HUES64 (cell line): Measurements from ENCODE around the gene ZFYVE28.

Experiments used
- H3K27ac ChIP-seq: 2 replicates; pipeline ENCODE4 v1.7.0; 2013; ENCODE audit warnings: low read depth, low read length, inconsistent platforms
- H3K27me3 ChIP-seq: 2 replicates; pipeline ENCODE4 v1.6.1; 2013; ENCODE audit warnings: mild to moderate bottlenecking, low read length; ENCODE audit not compliant: insufficient read depth
- H3K36me3 ChIP-seq: 2 replicates; pipeline ENCODE4 v1.6.1; 2013; ENCODE audit warnings: mild to moderate bottlenecking, low read length; ENCODE audit not compliant: insufficient read depth
- H3K4me1 ChIP-seq: 2 replicates; pipeline ENCODE4 v1.6.1; 2013; ENCODE audit warnings: mild to moderate bottlenecking, low read length, moderate library complexity; ENCODE audit not compliant: insufficient read depth
- H3K4me3 ChIP-seq: 2 replicates; pipeline ENCODE4 v1.5.1; 2013; ENCODE audit warnings: mild to moderate bottlenecking, low read length, moderate library complexity
- H3K9ac ChIP-seq: 2 replicates; pipeline ENCODE4 v1.6.1; 2013; ENCODE audit warnings: mild to moderate bottlenecking, low read depth, low read length
- H3K9me3 ChIP-seq: 2 replicates; pipeline ENCODE4 v1.6.1; 2013; ENCODE audit warnings: low read depth, low read length; ENCODE audit not compliant: insufficient read depth
- WGBS: fragments of 150-250, 120-280 bp; methylation state at CpG from one replicate; pipeline ENCODE4 v1.1.7; 2013; ENCODE audit warnings: missing lambda C conversion rate; 5-methylcytosine and 5-hydroxymethylcytosine counted together

ZFYVE28 gene

DNA sequence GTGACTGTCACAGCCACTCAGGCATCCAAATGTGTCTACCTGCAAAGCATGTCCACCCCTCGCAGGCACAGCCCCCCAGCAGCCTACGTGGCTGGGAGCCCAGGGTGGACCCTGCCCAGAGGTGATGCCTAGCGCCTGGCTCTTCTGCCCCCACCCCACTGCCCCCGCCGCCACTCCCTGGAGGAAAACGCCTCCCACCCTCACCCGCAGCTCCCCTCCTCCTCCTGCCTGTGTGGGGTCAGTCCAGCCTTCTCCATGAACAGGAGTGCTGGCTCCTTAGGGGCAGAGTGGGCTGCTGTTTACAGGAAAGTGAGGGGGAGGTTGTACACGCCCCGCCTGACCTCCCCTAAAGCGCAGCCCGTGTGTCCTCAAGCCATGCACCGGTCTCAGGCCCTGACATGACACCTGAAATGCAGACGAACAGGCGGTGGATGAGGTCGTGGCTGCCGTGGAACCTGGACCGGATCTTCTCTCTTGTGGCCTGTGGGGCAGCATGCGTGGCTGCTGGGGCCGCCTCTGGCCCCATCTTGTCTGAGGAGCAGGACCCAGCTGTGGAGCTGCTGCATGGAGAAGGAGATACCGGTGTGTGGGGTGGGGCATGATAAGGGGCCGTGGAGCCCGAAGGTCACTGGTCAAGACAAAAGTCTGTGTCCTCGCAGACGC is 144.7 kb downstream of the ZFYVE28 start:
- WGBS = 88% methylated on average over 24 of the region's 24 CpGs
- Histone ChIP-seq H3K27ac (no peak overlapping the region), H3K4me1 (peaks cover 7% of the 10 kb centered on the region; the same call in 1 of the 2 replicates), H3K9me3 (no peaks in the 10 kb centered on the region), H3K9ac (no peak overlapping the region), H3K36me3 (no peaks in the 10 kb centered on the region), H3K4me3 (no peak overlapping the region), H3K27me3 (no peaks in the 10 kb centered on the region)

DNA sequence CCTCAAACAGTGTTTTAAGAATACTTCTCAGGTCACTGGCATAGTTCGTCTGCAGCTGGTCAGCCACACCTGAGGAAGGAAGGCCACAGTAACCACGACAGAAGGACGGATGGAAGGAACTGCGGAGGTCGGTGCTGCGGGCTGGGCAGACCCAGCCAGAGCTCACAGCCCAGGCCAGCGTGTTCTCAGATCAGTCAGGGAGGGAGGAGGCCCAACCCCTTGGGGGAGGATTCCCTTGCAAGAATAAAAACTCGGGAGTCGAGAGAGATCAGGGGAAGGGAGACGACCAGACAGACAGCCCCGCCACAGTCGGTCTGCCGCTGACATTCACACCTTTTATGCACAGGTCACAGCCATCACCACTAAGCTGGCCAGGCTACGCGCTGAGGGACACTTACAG is 145.2 kb downstream of the ZFYVE28 start:
- H3K4me3 ChIP-seq = no peak overlapping the region
- H3K9ac ChIP-seq = no peak overlapping the region
- 86% methylated on average over 15 of the region's 15 CpGs for WGBS
- peaks cover 8% of the 10 kb centered on the region; the same call in 1 of the 2 replicates for H3K4me1 ChIP-seq
- H3K27me3 ChIP-seq = no peaks in the 10 kb centered on the region
- H3K27ac ChIP-seq = no peak overlapping the region
- no peaks in the 10 kb centered on the region for H3K9me3 ChIP-seq
- H3K36me3 ChIP-seq = no peaks in the 10 kb centered on the region

- H3K27me3 ChIP-seq = no peaks in the 10 kb centered on the region
- H3K4me3 ChIP-seq = no peak overlapping the region
- peaks cover 8% of the 10 kb centered on the region; the same call in 1 of the 2 replicates for H3K4me1 ChIP-seq
- WGBS = 93% methylated on average over 6 of the region's 6 CpGs
- no peaks in the 10 kb centered on the region for H3K36me3 ChIP-seq
- H3K9me3 ChIP-seq = no peaks in the 10 kb centered on the region
- no peak overlapping the region for H3K27ac ChIP-seq
- no peak overlapping the region for H3K9ac ChIP-seq
Measured at GRCh38 chr4:2272828-2273120, 145.7 kb downstream of the ZFYVE28 start.

GRCh38 chr4:2272026-2272827 is 146.2 kb downstream of the ZFYVE28 start:
- 90% methylated on average over 25 of the region's 25 CpGs for WGBS
- Histone ChIP-seq H3K4me3 (no peak overlapping the region), H3K36me3 (no peaks in the 10 kb centered on the region), H3K9ac (no peak overlapping the region), H3K9me3 (no peaks in the 10 kb centered on the region), H3K27me3 (no peaks in the 10 kb centered on the region), H3K4me1 (peaks cover 8% of the 10 kb centered on the region; the same call in 1 of the 2 replicates), H3K27ac (no peak overlapping the region)

GRCh38 chr4:2271279-2272025 is 147.0 kb downstream of the ZFYVE28 start:
- H3K9me3 ChIP-seq = no peaks in the 10 kb centered on the region
- H3K36me3 ChIP-seq = no peaks in the 10 kb centered on the region
- no peak overlapping the region for H3K4me3 ChIP-seq
- H3K27ac ChIP-seq = no peak overlapping the region
- 89% methylated on average over 27 of the region's 27 CpGs for WGBS
- H3K9ac ChIP-seq = no peak overlapping the region
- no peaks in the 10 kb centered on the region for H3K27me3 ChIP-seq
- H3K4me1 ChIP-seq = peaks cover 8% of the 10 kb centered on the region; the same call in 1 of the 2 replicates

DNA sequence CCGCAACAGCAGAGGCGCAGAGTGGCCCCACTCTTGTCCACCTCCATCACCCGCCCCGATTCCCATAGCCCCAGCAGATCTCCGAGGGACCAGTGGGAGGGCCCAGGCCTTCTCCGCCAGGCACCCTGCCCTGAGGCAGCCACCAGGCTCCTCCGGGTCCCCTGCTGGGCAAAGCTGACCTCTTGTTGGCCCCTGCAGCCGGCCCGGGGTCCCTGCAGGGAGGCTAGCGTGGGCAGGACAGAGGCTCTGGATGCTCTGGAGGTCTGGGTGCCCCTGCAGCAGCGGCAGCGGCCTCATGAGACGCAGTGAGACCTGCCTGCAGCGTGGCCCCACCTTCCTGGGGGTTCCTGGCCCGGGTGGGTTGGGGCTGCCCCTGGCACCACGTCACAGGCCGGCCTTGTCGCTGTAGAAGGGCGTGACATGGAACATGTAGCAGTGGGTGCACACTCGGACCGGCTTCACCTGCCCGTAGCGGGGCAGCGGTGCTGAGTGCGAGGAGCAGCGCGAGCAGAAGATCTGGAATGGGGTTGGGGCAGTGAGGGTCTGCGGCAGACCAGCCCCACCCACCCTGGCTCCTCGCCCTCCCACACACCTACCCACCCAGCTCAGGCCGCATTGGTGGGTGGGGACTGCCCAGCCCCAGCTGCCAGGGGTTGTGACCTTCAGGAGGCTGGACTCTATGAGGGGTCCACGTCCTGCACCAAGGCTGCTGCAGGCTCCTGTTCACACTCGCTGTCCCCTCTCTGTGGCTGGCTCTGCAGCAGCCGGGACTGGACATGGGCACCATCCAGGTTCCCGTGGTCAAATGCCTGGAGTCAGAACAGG is 147.9 kb downstream of the ZFYVE28 start:
- no peaks in the 10 kb centered on the region for H3K9me3 ChIP-seq
- no peaks in the 10 kb centered on the region for H3K36me3 ChIP-seq
- WGBS = 89% methylated on average over 33 of the region's 34 CpGs
- peaks cover 8% of the 10 kb centered on the region; the same call in 1 of the 2 replicates for H3K4me1 ChIP-seq
- no peak overlapping the region for H3K9ac ChIP-seq
- H3K27me3 ChIP-seq = no peaks in the 10 kb centered on the region
- H3K27ac ChIP-seq = no peak overlapping the region
- H3K4me3 ChIP-seq = no peak overlapping the region

DNA sequence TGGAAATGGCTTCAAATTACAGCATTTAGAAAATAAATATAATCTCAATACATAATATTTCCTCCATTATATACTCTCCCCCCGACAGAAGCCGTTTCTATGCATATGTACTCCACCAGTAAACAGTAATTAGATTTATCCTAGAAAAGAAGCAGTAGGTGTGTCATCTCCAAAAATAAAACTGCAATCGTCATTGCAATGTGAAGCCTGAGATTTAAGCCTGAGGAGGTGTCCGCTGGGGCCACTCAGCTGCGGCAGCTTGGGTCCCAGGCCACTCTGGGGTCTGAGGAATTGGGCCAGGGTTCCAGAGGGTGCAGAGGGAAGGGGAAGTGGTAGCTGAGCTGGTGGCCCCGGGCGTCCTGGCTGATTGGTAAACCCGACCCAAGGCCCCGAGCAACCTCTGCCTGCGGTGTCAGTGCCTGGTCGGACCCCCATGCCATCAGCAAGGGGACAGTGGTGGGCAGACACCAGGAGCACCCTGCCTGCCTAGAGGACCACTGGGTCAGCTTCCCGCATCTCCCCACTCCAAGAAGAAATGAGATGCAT is 148.8 kb downstream of the ZFYVE28 start:
- Histone ChIP-seq H3K36me3 (no peaks in the 10 kb centered on the region), H3K27ac (no peak overlapping the region), H3K4me3 (no peak overlapping the region), H3K9me3 (no peaks in the 10 kb centered on the region), H3K27me3 (no peaks in the 10 kb centered on the region), H3K9ac (no peak overlapping the region), H3K4me1 (peaks cover 8% of the 10 kb centered on the region; the same call in 1 of the 2 replicates)
- 87% methylated on average over 12 of the region's 12 CpGs for WGBS

DNA sequence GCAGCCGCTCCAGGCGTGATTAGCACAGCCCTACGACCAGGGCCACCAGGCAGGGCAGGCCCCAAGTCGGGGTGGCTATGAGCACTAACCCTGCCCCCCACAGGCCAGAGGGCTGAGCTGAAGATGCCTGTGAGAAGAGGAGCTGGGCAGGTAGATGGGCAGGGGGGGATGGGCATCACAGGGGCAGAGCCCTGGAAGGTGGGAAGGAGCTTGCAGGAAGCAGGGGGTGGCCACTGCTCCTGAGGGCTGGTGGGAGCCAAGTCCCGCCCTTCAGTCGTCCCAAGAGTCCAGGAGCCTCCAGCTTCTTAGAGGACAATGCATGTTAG is 149.3 kb downstream of the ZFYVE28 start:
- no peaks in the 10 kb centered on the region for H3K9me3 ChIP-seq

DNA sequence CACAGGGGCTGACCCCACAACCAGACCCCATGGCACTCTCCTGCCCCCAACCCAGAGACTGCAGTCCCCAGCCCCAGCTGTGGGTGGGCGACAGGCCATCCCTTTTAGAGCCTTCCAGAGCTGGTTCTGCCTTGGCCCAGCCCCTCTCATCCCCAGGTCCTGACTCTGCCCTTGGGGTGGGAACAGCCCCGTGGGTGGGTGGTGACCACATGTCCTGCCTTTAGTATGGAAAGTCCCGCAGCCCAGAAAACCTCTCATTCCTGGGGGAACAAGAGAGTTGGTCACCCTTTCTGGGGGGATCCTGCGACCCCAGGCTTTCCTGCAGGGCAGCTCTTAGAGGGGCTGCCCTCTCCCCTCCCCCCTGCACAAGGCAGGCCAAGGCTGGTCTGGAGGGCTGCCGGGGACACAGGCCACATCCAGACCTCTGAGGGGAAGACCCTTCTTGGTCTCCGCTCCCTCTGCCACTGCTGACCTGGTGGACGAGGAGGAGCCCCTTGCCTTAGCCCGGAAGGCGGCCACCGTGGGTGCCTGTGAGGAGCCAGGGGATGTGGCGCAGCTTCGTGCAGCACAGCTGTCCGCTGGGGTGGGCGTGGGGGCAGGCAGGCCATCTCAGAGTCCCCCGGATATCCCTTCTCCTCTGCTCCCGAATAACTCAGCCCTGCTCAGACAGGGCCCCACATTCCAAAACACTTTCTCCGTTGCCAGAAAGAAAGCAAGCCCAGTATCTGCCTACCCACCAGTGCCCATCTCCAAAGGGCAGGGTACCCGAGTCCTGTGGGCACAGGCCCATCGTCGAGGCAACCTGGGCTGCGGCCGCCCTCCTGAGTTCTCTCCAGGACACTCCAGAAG is 149.9 kb downstream of the ZFYVE28 start:
- WGBS = 84% methylated on average over 22 of the region's 22 CpGs
- H3K27ac ChIP-seq = no peak overlapping the region
- H3K27me3 ChIP-seq = no peaks in the 10 kb centered on the region
- no peak overlapping the region for H3K9ac ChIP-seq
- H3K9me3 ChIP-seq = no peaks in the 10 kb centered on the region
- peaks cover 8% of the 10 kb centered on the region; the same call in 1 of the 2 replicates for H3K4me1 ChIP-seq
- H3K4me3 ChIP-seq = no peak overlapping the region
- H3K36me3 ChIP-seq = no peaks in the 10 kb centered on the region

More for the DNA sequence above, 149.3 kb downstream of the ZFYVE28 start:
- H3K27me3 ChIP-seq = no peaks in the 10 kb centered on the region
- H3K4me3 ChIP-seq = no peak overlapping the region
- H3K27ac ChIP-seq = no peak overlapping the region
- peaks cover 8% of the 10 kb centered on the region; the same call in 1 of the 2 replicates for H3K4me1 ChIP-seq
- WGBS = 65% methylated on average over 6 of the region's 6 CpGs
- H3K36me3 ChIP-seq = no peaks in the 10 kb centered on the region
- no peak overlapping the region for H3K9ac ChIP-seq

DNA sequence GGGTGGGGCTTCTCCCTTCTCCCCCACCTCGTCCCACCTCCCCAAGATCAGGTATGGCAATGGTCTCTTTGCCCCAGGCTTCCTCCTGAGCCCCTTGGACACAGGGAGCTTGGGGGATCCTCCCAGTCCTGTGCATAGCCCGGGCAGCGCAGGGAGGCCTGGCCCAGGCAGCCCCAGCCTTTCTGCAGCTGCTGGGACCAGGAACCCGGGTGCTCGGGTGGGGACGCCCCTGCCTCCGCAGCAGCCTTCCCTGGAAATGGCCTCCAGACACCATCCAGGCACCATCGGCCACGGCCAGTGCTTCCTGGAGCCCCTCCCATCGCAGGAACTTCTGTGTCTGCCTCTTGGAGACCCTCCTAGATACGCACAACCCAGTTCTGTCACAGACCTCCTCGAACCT is 150.6 kb downstream of the ZFYVE28 start:
- WGBS = 88% methylated on average over 12 of the region's 12 CpGs
- Histone ChIP-seq H3K4me3 (no peak overlapping the region), H3K27me3 (no peaks in the 10 kb centered on the region), H3K36me3 (no peaks in the 10 kb centered on the region), H3K27ac (no peak overlapping the region), H3K9me3 (no peaks in the 10 kb centered on the region), H3K9ac (no peak overlapping the region; the same call in 1 of the 2 replicates), H3K4me1 (peaks cover 8% of the 10 kb centered on the region; the same call in 1 of the 2 replicates)
